Endothelial cell (in vitro differentiated cells): Measurements from ENCODE around the gene RPSA. TPM values are rescaled to one million over a fixed set of nuclear protein-coding genes. Genes with fewer than 3 reads are reported as not detected.
"Not testable (repeated sequence)": the region's sequence is repeated elsewhere in the genome, so short reads cannot be mapped to it uniquely, and the experiment has no call there.

Source experiments
- DNase-seq: peaks from one replicate; pipeline ENCODE4 v3.0.0; 2021; ENCODE audit warnings: low spot score
- H3K27ac Mint-ChIP-seq: one replicate; pipeline ENCODE4 v1.8.0; 2021; ENCODE audit warnings: mixed read lengths, inconsistent platforms; ENCODE audit not compliant: unreplicated experiment
- H3K27me3 Mint-ChIP-seq: one replicate; pipeline ENCODE4 v1.8.0; 2021; ENCODE audit warnings: mild to moderate bottlenecking, moderate library complexity, mixed read lengths, inconsistent platforms; ENCODE audit not compliant: unreplicated experiment
- H3K36me3 Mint-ChIP-seq: one replicate; pipeline ENCODE4 v1.8.0; 2021; ENCODE audit warnings: mild to moderate bottlenecking, low read depth, mixed read lengths, inconsistent platforms; ENCODE audit not compliant: unreplicated experiment
- H3K4me1 Mint-ChIP-seq: one replicate; pipeline ENCODE4 v1.8.0; 2021; ENCODE audit warnings: mild to moderate bottlenecking, mixed read lengths, inconsistent platforms; ENCODE audit not compliant: unreplicated experiment
- H3K4me3 Mint-ChIP-seq: one replicate; pipeline ENCODE4 v1.8.0; 2021; ENCODE audit warnings: mild to moderate bottlenecking, mixed read lengths, inconsistent platforms; ENCODE audit not compliant: unreplicated experiment
- H3K9me3 Mint-ChIP-seq: one replicate; pipeline ENCODE4 v1.8.0; 2021; ENCODE audit warnings: mixed read lengths, inconsistent platforms; ENCODE audit not compliant: unreplicated experiment
- total RNA-seq: library from RNA; stranded (reverse); fragmentation: NEBNext Ultra II Directional; extraction: Animal tissue kit (Norgen Biotek cat#: 25700); gene quantifications from one replicate; pipeline ENCODE4 v1.2.1, GENCODE V29; 2021; ENCODE audit not compliant: unreplicated experiment
- TF ChIP-seq, protein P1 (sequence below): fragments of 200-600 bp; sonication (generic); IDR thresholded peaks from one replicate; pipeline ENCODE4 v1.5.0; 2021; ENCODE audit warnings: antibody characterized with exemption; ENCODE audit not compliant: unreplicated experiment

The RPSA gene
- total RNA-seq, 1 donor from 2014 or later = 2,445 TPM

DNA sequence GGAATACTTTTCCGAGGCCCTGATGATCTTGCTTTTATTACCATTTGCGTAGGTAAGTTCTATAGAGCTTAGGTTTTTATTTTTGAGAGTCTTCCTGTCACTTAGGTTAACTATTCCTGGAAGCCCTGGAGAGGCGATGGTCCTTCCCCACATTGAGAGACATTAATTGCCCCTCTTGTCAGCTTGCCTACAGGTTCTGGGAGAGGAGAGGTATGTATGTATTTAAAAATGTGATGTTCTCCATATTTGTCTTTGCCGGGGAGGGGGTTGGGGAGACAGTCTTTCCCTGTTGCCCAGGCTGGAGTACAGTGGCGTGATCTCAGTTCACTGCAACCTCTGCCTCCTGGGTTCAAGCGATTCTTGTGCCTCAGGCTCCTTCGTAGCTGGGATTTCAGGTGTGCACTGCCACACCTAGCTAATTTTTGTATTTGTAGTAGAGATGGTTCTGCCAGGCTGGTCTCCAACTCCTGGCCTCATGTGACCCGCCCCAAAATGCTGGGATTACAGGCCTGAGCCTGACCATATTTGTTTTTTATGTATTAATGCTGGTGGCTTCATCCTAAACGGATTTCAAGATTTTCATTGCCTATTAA, 6.2 kb downstream of the RPSA start:
- H3K36me3 Mint-ChIP-seq = peaks cover 48% of the 10 kb centered on the region
- peaks cover 16% of the 10 kb centered on the region for H3K4me1 Mint-ChIP-seq
- no peaks in the 10 kb centered on the region for H3K9me3 Mint-ChIP-seq
- peaks cover 1% of the 10 kb centered on the region for H3K27me3 Mint-ChIP-seq
- no peak overlapping the region for H3K27ac Mint-ChIP-seq
- DNase-seq = no peak
- TF ChIP-seq, protein P1, sequence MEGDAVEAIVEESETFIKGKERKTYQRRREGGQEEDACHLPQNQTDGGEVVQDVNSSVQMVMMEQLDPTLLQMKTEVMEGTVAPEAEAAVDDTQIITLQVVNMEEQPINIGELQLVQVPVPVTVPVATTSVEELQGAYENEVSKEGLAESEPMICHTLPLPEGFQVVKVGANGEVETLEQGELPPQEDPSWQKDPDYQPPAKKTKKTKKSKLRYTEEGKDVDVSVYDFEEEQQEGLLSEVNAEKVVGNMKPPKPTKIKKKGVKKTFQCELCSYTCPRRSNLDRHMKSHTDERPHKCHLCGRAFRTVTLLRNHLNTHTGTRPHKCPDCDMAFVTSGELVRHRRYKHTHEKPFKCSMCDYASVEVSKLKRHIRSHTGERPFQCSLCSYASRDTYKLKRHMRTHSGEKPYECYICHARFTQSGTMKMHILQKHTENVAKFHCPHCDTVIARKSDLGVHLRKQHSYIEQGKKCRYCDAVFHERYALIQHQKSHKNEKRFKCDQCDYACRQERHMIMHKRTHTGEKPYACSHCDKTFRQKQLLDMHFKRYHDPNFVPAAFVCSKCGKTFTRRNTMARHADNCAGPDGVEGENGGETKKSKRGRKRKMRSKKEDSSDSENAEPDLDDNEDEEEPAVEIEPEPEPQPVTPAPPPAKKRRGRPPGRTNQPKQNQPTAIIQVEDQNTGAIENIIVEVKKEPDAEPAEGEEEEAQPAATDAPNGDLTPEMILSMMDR = no peak
- H3K4me3 Mint-ChIP-seq = no peak overlapping the region

DNA sequence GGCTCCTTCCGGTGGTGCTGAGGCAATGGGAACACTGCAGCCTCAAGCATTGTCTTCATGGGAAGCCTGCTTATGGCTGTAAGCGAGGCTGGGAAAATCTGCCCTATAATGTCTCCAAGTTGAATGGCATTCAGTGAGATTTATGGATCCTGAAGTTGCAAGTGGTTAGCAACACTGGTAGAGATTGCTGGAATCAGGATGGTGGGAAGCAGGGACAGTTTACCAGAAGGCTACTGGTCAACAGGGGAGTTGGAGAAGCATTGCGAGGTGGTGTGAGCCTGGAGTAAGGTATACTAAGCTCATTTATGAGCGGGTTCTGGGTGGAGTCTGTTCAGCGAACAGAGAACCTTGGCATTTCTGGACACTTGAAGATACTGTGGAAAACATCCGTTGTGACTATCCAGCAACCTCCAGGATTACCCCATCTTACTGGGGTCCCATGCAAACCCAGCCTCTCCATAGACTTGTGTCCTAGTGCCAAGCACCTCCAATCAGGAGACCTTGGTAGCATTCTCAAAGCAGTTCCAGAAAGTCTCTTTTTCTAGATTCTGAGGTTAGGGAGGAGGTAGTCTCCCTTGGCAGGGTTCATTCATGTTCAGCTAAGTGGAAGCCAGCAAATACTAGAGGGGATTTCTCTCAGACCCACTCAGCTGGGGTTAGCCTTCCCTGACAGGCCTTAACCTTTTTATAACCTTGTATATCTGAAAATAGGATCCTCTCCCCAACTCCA, 7.3 kb downstream of the RPSA start:
- TF ChIP-seq, protein P1 = no peak
- Mint-ChIP-seq H3K27me3 (no peaks in the 10 kb centered on the region), H3K9me3 (no peaks in the 10 kb centered on the region), H3K4me3 (no peak overlapping the region), H3K27ac (no peak overlapping the region), H3K4me1 (peaks cover 11% of the 10 kb centered on the region), H3K36me3 (peaks cover 43% of the 10 kb centered on the region)
- no peak for DNase-seq

DNA sequence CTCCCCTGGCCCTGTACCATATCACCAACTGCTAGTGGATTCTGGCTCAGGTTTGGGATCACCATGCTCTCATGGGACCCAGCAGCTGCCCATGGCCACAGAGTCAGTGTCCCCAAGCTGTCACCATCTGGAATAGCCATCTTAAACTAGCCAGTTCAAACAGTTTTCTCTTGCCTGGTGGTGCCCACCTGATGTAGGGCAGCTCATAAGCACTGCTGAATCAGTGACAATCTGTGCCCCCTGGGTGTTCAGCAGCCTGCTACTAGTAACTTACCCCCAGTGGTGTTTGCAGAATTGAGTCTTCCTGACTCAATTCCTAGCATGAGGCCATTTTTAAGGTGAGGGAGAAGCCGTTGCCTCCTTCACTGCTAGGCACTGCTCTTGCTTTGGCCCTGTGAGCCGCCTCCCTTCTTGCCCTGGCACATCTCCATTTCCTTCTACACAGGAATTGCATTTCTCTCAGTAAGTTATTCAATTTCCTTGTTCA, 7.9 kb downstream of the RPSA start:
- H3K36me3 Mint-ChIP-seq = peaks cover 41% of the 10 kb centered on the region
- TF ChIP-seq, protein P1 = no peak
- H3K27me3 Mint-ChIP-seq = no peaks in the 10 kb centered on the region
- peak overlapping the region; percentile 3 for H3K27ac Mint-ChIP-seq
- H3K9me3 Mint-ChIP-seq = no peaks in the 10 kb centered on the region
- no peak overlapping the region for H3K4me3 Mint-ChIP-seq
- peaks cover 10% of the 10 kb centered on the region for H3K4me1 Mint-ChIP-seq
- DNase-seq = no peak

DNA sequence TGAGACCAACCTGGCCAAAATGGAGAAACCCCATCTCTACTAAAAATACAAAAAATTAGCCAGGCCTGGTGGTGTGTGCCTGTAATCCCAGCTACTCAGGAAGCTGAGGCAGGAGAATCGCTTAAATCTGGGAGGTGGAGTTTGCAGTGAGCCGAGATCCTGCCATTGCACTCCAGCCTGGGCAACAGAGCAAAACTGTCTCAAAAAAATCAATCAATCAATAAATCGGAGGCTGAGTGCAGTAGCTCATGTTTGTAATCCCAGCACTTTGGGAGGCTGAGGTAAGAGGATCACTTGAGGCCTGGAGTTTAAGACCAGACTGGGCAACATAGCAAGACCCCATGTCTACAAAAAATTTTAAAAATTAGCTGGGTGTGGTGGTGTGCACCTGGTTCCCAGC, 8.8 kb downstream of the RPSA start:
- peaks cover 35% of the 10 kb centered on the region for H3K36me3 Mint-ChIP-seq
- not testable (repeated sequence) for H3K4me1 Mint-ChIP-seq, H3K27me3 Mint-ChIP-seq, DNase-seq, H3K9me3 Mint-ChIP-seq, H3K27ac Mint-ChIP-seq, H3K4me3 Mint-ChIP-seq

DNA sequence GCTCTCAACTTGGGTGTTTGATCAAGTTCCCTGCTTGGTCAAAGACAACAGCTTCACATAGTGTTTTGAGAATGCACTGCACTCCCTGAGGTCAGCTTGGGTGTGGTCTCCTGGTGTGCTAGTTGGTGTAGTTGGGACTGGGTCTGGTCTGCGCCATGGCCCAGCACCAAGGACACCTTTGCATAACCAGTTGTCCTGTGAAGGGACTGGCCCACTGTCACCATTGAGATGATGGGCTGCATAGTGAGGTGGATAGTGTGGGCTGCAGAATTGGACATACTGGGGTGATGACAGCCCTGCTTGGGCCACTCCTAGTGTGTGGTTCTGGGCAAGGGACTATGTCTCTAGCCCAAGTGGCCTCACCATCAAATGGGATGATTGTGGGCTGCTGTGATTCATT, 9.5 kb downstream of the RPSA start:
- Mint-ChIP-seq H3K4me3 (no peak overlapping the region), H3K27ac (no peak overlapping the region), H3K27me3 (no peaks in the 10 kb centered on the region), H3K9me3 (no peaks in the 10 kb centered on the region), H3K4me1 (peaks cover 6% of the 10 kb centered on the region), H3K36me3 (peaks cover 32% of the 10 kb centered on the region)
- TF ChIP-seq, protein P1 = no peak
- no peak for DNase-seq

DNA sequence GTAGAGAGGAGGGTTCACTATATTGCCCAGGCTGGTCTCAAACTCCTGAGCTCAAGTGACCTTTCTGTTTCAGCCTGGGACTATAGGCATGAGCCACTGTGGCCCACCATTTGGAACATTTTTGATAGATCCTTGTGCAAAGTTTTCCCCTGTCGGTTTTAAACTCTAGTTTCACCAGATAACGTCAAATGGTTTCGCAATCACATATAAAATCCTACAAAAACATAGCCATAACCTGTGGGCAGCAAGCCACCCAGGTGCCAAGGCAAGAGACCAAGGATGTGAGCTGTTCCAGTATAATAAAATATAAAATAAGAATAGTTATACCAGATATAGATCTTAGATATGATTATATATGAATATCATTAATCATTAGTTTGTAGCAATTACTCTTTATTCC, 10.5 kb downstream of the RPSA start:
- H3K4me3 Mint-ChIP-seq, H3K9me3 Mint-ChIP-seq, H3K27me3 Mint-ChIP-seq, H3K27ac Mint-ChIP-seq, DNase-seq, H3K4me1 Mint-ChIP-seq: not testable (repeated sequence)
- peaks cover 23% of the 10 kb centered on the region for H3K36me3 Mint-ChIP-seq

DNA sequence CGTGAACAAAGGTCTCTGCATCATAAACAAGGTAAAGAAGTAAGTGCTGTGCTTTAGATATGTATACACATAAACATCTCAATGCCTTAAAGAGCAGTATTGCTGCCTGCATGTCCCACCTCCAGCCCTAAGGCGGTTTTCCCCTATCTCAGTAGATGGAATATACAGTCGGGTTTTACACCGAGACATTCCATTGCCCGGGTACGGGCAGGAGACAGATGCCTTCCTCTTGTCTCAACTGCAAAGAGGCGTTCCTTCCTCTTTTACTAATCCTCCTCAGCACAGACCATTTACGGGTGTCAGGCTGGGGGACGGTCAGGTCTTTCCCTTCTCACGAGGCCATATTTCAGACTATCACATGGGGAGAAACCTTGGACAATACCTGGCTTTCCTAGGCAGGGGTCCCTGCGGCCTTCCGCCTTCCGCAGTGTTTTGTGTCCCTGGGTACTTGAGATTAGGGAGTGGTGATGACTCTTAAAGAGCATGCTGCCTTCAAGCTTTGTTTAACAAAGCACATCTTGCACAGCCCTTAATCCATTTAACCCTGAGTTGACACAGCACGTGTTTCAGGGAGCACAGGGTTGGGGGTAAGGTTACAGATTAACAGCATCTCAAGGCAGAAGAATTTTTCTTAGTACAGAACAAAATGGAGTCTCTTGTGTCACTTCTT, 12.2 kb downstream of the RPSA start:
- H3K9me3 Mint-ChIP-seq, DNase-seq, H3K27ac Mint-ChIP-seq, H3K36me3 Mint-ChIP-seq, H3K4me1 Mint-ChIP-seq, H3K4me3 Mint-ChIP-seq, H3K27me3 Mint-ChIP-seq: not testable (repeated sequence)
